Measurements from ENCODE around the gene CORIN.

DNA sequence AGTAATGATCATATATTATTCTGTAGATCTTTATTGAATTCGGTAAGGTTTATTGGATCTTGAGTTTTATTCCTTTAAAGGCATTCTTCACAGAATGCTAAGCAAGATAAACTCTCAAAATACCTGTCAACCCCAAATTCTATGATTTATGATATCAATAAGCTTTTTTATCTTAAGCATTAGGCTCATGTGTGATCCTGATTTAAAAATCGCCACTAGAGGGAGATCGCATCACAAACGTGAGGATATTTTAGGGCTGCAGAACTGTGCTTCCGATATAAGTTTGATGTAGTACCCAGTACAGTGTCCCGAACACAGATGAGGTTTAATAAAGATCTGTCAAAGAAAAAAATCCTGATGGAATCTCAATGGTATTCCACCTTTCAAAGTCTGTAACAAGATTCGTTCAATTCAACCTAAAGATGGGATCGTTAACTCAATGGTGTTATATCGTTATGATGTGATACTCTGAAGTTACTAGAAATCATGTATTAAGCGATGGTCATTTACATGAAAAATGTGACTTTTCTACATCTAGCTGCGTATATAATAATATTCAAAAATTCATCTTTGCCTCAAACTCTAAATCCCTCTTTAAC is 169.0 kb downstream of the CORIN start:
- TF ChIP-seq ARNT (IDR thresholded peaks at IDR 0.05) (no peak), SP1 (IDR thresholded peaks at IDR 0.05) (no peak), FOXM1 (IDR thresholded peaks at IDR 0.05; ENCODE audit: borderline replicate concordance) (no peak), LEF1 (IDR thresholded peaks at IDR 0.05; ENCODE audit: borderline replicate concordance) (no peak)

Measured in HEK293T (cell line).